Prostate gland (tissue), 2 donors: Measurements from ENCODE around the gene RBBP8. TPM values are rescaled to one million over a fixed set of nuclear protein-coding genes. Genes with fewer than 3 reads are reported as not detected.

Experiments
- DNase-seq: peaks from one replicate; pipeline ENCODE4 v3.0.0-alpha.2; 2019; ENCODE audit warnings: low spot score
- H3K27ac ChIP-seq, 2 donors: fragments of 200-600 bp; sonication (generic); 2 replicates each; pipeline ENCODE4 v1.5.1; 2017 to 2019
- H3K27me3 ChIP-seq: fragments of 200-600 bp; sonication (generic); replicated peaks from 2 replicates; pipeline ENCODE4 v1.5.1; 2019; ENCODE audit not compliant: insufficient read depth
- H3K36me3 ChIP-seq, 2 donors: fragments of 200-600 bp; sonication (generic); 1 replicate in 1 of 2; 2 replicates in 1 of 2; pipeline versions ENCODE4 v1.5.1 to v1.8.1; 2017 to 2019
- H3K4me1 ChIP-seq: fragments of 200-600 bp; sonication (generic); replicated peaks from 2 replicates; pipeline ENCODE4 v1.5.1; 2019
- H3K4me3 ChIP-seq, 2 donors: fragments of 200-600 bp; sonication (generic); 2 replicates each; pipeline ENCODE4 v1.5.1; 2017 to 2019
- H3K9me3 ChIP-seq: fragments of 200-600 bp; sonication (generic); 2 replicates; pipeline ENCODE4 v1.5.1; 2017
- CTCF ChIP-seq, 4 experiments: fragments of 200-600 bp in 2 of 4; fragments of 450-650 bp in 2 of 4; sonication (generic) in 2 of 4; IDR thresholded peaks; 1 replicate in 3 of 4; 2 replicates in 1 of 4; pipeline ENCODE4 v1.5.1; 2016 to 2019; ENCODE audit warnings: antibody characterized with exemption in 4 of 4, mild to moderate bottlenecking in 2 of 4, moderate library complexity in 2 of 4
- POLR2A ChIP-seq: fragments of 450-650 bp; IDR thresholded peaks from one replicate; pipeline ENCODE4 v1.6.1; 2016; ENCODE audit warnings: antibody characterized with exemption, mild to moderate bottlenecking
- POLR2AphosphoS5 ChIP-seq: sonication (generic); formaldehyde crosslinking; IDR thresholded peaks from one replicate; pipeline ENCODE4 v1.6.1; 2017; ENCODE audit warnings: antibody characterized with exemption
- WGBS: methylation state at CpG from one replicate; pipeline ENCODE4 v1.1.5; 2018; 5-methylcytosine and 5-hydroxymethylcytosine counted together
- intact Hi-C: fragments of 100-400 bp; cut with DNase I; formaldehyde crosslinking; loops from one replicate; pipeline ENCODE4 v1.14.2; 2022
- total RNA-seq, 2 donors: library from RNA; depleted of rRNA; stranded (reverse); fragments of >200 nt; gene quantifications; one replicate each; pipeline ENCODE4 v1.1.0, GENCODE V29; 2016

Gene RBBP8
- total RNA-seq, 2 donors from 2014 or later: 31.8 to 44.6 TPM

GRCh38 chr18:23066060-23066459, 132.9 kb downstream of the RBBP8 start:
- 62% methylated on average over 7 of the region's 7 CpGs for WGBS
- Histone ChIP-seq H3K9me3 (no peaks in the 10 kb centered on the region), H3K36me3 (no peaks in the 10 kb centered on the region), H3K27ac (no peak overlapping the region), H3K27me3 (no peaks in the 10 kb centered on the region), H3K4me3 (no peak overlapping the region), H3K4me1 (no peaks in the 10 kb centered on the region)
- TF ChIP-seq POLR2AphosphoS5 (no peak), CTCF (IDR thresholded peaks at IDR 0.05) (no peak), POLR2A (no peak)
- intact Hi-C loops: no loop called here
- no peak for DNase-seq

- no peaks in the 10 kb centered on the region for H3K36me3 ChIP-seq
- no peak overlapping the region for H3K27ac ChIP-seq
- TF ChIP-seq POLR2A: no peak
- no peak for TF ChIP-seq CTCF (IDR thresholded peaks at IDR 0.05)
- TF ChIP-seq POLR2AphosphoS5: no peak
- 84% methylated on average over 5 of the region's 5 CpGs for WGBS
- DNase-seq: no peak
- H3K9me3 ChIP-seq: no peaks in the 10 kb centered on the region
- H3K4me3 ChIP-seq: no peak overlapping the region
- no peaks in the 10 kb centered on the region for H3K27me3 ChIP-seq
- no peaks in the 10 kb centered on the region for H3K4me1 ChIP-seq
- intact Hi-C loops: no loop called here
These were observed 133.4 kb downstream of the RBBP8 start for GRCh38 chr18:23066504-23067039.

- Histone ChIP-seq H3K4me3 (no peak overlapping the region), H3K9me3 (no peaks in the 10 kb centered on the region), H3K27me3 (no peaks in the 10 kb centered on the region), H3K36me3 (no peaks in the 10 kb centered on the region), H3K4me1 (no peaks in the 10 kb centered on the region), H3K27ac (no peak overlapping the region)
- TF ChIP-seq POLR2AphosphoS5: no peak
- no peak for TF ChIP-seq POLR2A
- TF ChIP-seq CTCF (IDR thresholded peaks at IDR 0.05): no peak
- no peak for DNase-seq
- intact Hi-C loops: no loop called here
- 58% methylated on average over 4 of the region's 4 CpGs for WGBS
These were observed 134.1 kb downstream of the RBBP8 start for GRCh38 chr18:23067236-23067635.

GRCh38 chr18:23068011-23068410, 134.9 kb downstream of the RBBP8 start:
- Histone ChIP-seq H3K4me3 (no peak overlapping the region), H3K36me3 (no peaks in the 10 kb centered on the region), H3K27me3 (no peaks in the 10 kb centered on the region), H3K4me1 (no peaks in the 10 kb centered on the region), H3K27ac (no peak overlapping the region), H3K9me3 (no peaks in the 10 kb centered on the region)
- no peak for DNase-seq
- WGBS: 85% methylated on average over 4 of the region's 4 CpGs
- intact Hi-C loops: no loop called here
- TF ChIP-seq CTCF (IDR thresholded peaks at IDR 0.05) (no peak), POLR2A (no peak), POLR2AphosphoS5 (no peak)

GRCh38 chr18:23068570-23069310, 135.6 kb downstream of the RBBP8 start:
- H3K4me3 ChIP-seq: no peak overlapping the region
- DNase-seq: no peak
- H3K9me3 ChIP-seq: no peaks in the 10 kb centered on the region
- no peaks in the 10 kb centered on the region for H3K27me3 ChIP-seq
- intact Hi-C loops: no loop called here
- no peaks in the 10 kb centered on the region for H3K4me1 ChIP-seq
- 78% methylated on average over 7 of the region's 7 CpGs for WGBS
- no peak overlapping the region for H3K27ac ChIP-seq
- no peaks in the 10 kb centered on the region for H3K36me3 ChIP-seq
- TF ChIP-seq POLR2AphosphoS5 (no peak), POLR2A (no peak), CTCF (IDR thresholded peaks at IDR 0.05) (no peak)
